Breast epithelium (tissue), 4 donors: ENCODE data around the gene PIAS1. TPM values are rescaled to one million over a fixed set of nuclear protein-coding genes. Genes with fewer than 3 reads are reported as not detected.
"Not testable (repeated sequence)": the region's sequence is repeated elsewhere in the genome, so short reads cannot be mapped to it uniquely, and the experiment has no call there.

Experiments used
- DNase-seq, 2 donors: peaks; one replicate each; pipeline ENCODE4 v3.0.0-alpha.2; 2019; ENCODE audit warnings: low spot score in 2 of 2
- H3K27ac ChIP-seq, 2 donors: fragments of 200-600 bp; sonication (generic) in 1 of 2; one replicate each; pipeline ENCODE4 v1.5.1; 2016 to 2019; ENCODE audit warnings: mild to moderate bottlenecking in 1 of 2
- H3K27me3 ChIP-seq, 2 donors: fragments of 200-600 bp; sonication (generic) in 1 of 2; one replicate each; pipeline versions ENCODE4 v1.5.1 to v1.6.0; 2017 to 2019; ENCODE audit warnings: control low read depth in 1 of 2, mild to moderate bottlenecking in 1 of 2
- H3K36me3 ChIP-seq: fragments of 200-600 bp; one replicate; pipeline ENCODE4 v1.5.1; 2019
- H3K4me1 ChIP-seq, 2 donors: fragments of 200-600 bp; sonication (generic); one replicate each; pipeline ENCODE4 v1.5.1; 2016 to 2019; ENCODE audit warnings: control low read depth in 1 of 2
- H3K4me3 ChIP-seq, 3 donors: fragments of 200-600 bp; sonication (generic); 1 replicate in 2 of 3; 2 replicates in 1 of 3; pipeline ENCODE4 v1.5.1; 2016 to 2019; ENCODE audit warnings: mild to moderate bottlenecking in 3 of 3, moderate library complexity in 2 of 3
- H3K9me3 ChIP-seq, 2 donors: fragments of 200-600 bp; sonication (generic) in 1 of 2; one replicate each; pipeline ENCODE4 v1.5.1; 2016 to 2019; ENCODE audit warnings: control low read depth in 1 of 2
- POLR2A ChIP-seq: fragments of 450-650 bp; IDR thresholded peaks from one replicate; pipeline ENCODE4 v1.6.1; 2016; ENCODE audit warnings: antibody characterized with exemption, mild to moderate bottlenecking, moderate library complexity
- POLR2AphosphoS5 ChIP-seq, 3 donors: sonication (generic); formaldehyde crosslinking; IDR thresholded peaks; one replicate each; pipeline ENCODE4 v1.6.1; 2017; ENCODE audit warnings: antibody characterized with exemption in 3 of 3
- intact Hi-C: fragments of 100-400 bp; cut with DNase I; formaldehyde crosslinking; loops from one replicate; pipeline ENCODE4 v1.15.1; 2023; ENCODE audit warnings: low total_unique reads
- total RNA-seq, 3 donors: library from RNA; depleted of rRNA; stranded (reverse); fragments of >200 nt; gene quantifications; one replicate each; pipeline ENCODE4 v1.1.0, GENCODE V29; 2016
- TF ChIP-seq, protein P1 (sequence below), 3 donors: fragments of 450-650 bp; IDR thresholded peaks; one replicate each; pipeline ENCODE4 v1.5.1; 2016 to 2017; ENCODE audit warnings: antibody characterized with exemption in 3 of 3, mild to moderate bottlenecking in 3 of 3, moderate library complexity in 3 of 3

The PIAS1 gene
- total RNA-seq, 3 donors from 2014 or later, result 43.9 to 77.4 (median 57.1) TPM

GRCh38 chr15:68209272-68209671, 155.2 kb downstream of the PIAS1 start:
- Histone ChIP-seq H3K27me3 (no peaks in the 10 kb centered on the region), H3K27ac (no peak overlapping the region), H3K36me3 (no peaks in the 10 kb centered on the region), H3K4me3 (no peak overlapping the region), H3K4me1 (peaks cover 0 to 9% of the 10 kb centered on the region in 2 donors), H3K9me3 (no peaks in the 10 kb centered on the region)
- no peak for DNase-seq
- no peak for TF ChIP-seq POLR2AphosphoS5 (IDR thresholded peaks at IDR 0.05)
- intact Hi-C loops, result no loop called here

GRCh38 chr15:68209735-68210408, 155.8 kb downstream of the PIAS1 start:
- intact Hi-C loops, result no loop called here
- TF ChIP-seq POLR2A (no peak), POLR2AphosphoS5 (IDR thresholded peaks at IDR 0.05) (no peak)
- TF ChIP-seq, protein P1, sequence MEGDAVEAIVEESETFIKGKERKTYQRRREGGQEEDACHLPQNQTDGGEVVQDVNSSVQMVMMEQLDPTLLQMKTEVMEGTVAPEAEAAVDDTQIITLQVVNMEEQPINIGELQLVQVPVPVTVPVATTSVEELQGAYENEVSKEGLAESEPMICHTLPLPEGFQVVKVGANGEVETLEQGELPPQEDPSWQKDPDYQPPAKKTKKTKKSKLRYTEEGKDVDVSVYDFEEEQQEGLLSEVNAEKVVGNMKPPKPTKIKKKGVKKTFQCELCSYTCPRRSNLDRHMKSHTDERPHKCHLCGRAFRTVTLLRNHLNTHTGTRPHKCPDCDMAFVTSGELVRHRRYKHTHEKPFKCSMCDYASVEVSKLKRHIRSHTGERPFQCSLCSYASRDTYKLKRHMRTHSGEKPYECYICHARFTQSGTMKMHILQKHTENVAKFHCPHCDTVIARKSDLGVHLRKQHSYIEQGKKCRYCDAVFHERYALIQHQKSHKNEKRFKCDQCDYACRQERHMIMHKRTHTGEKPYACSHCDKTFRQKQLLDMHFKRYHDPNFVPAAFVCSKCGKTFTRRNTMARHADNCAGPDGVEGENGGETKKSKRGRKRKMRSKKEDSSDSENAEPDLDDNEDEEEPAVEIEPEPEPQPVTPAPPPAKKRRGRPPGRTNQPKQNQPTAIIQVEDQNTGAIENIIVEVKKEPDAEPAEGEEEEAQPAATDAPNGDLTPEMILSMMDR (IDR thresholded peaks at IDR 0.05), result no peak
- Histone ChIP-seq H3K4me1 (peaks cover 0 to 3% of the 10 kb centered on the region in 2 donors), H3K9me3 (no peaks in the 10 kb centered on the region), H3K36me3 (no peaks in the 10 kb centered on the region), H3K4me3 (no peak overlapping the region), H3K27me3 (no peaks in the 10 kb centered on the region), H3K27ac (no peak overlapping the region)
- peak in 1 of 2 donors; percentile 27 for DNase-seq

DNA sequence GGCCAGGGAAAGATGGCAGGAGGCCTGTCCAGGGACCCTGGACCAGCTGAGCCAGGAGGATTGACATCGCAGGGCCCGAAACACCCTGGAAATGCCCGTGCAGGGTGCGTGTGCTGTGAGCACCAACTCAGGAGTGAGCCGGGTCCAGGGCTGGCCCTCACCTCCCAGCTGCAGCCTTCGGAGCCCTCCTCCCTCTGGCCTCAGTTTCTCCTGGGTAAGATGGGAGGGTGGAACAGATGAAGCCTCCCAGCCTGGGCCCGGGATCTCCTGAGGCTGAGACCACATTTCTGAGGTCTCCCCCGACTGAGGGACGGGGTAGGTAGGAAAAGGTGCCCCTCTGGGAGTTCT, 156.3 kb downstream of the PIAS1 start:
- DNase-seq, result peak in 1 of 2 donors; percentile 20
- Histone ChIP-seq H3K4me3 (peak overlapping the region in 1 of 3 donors; percentile 44), H3K27ac (peak overlapping the region in 1 of 2 donors; percentile 21)

DNA sequence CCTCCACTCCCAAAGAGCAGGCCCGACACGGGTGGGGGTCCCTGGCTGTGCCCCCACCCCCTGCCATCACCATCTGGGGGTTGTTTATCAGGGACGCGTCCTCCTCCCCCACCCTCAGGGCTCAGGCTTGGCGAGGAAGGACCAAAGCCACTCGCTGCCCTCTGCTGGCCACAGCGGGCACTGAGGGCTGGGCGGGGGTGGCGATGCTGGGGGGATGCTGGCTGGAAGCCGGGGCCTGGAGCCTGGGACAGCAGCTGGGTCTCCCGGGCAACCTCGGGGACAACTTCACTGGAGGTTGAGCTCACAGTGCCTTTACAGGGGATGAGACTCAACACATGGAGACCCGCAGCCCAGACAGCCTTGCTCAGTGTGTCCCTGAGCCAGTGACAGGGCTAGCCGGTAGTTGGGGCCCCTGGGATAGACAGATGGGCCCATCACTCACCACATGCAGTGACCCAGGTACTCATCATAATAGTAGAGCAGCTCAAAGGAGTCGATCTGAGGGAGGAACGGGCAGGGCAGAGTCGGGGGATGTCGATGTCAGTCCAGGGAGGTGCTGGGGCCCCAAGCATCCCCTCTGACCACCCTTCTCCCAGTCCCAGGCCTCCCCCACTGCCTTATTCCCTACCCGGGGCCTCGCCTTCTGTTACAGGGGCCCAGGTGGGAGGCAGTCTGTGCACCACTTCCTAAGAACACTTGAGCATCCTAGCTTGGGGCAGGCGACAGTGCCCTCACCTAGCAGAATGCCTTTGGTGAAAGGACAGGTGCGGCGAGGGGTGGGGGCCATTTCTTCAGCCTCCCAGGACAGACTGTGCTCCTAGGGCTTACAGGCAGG, 156.9 kb downstream of the PIAS1 start:
- TF ChIP-seq POLR2A, result no peak
- TF ChIP-seq POLR2AphosphoS5 (IDR thresholded peaks at IDR 0.05), result no peak
- TF ChIP-seq, protein P1 (IDR thresholded peaks at IDR 0.05), result peak; percentile 63 to 74 (median 71)
- Histone ChIP-seq H3K27me3 (no peaks in the 10 kb centered on the region), H3K36me3 (no peaks in the 10 kb centered on the region), H3K27ac (peak overlapping the region in 1 of 2 donors; percentile 21), H3K9me3 (no peaks in the 10 kb centered on the region), H3K4me1 (no peaks in the 10 kb centered on the region), H3K4me3 (peak overlapping the region in 1 of 3 donors; percentile 44)
- intact Hi-C loops, result no loop called here
- peak in 1 of 2 donors; percentile 61 for DNase-seq

More for the DNA sequence above, 156.3 kb downstream of the PIAS1 start:
- intact Hi-C loops, result no loop called here
- no peaks in the 10 kb centered on the region for H3K27me3 ChIP-seq
- no peaks in the 10 kb centered on the region for H3K4me1 ChIP-seq
- no peaks in the 10 kb centered on the region for H3K36me3 ChIP-seq
- H3K9me3 ChIP-seq, result no peaks in the 10 kb centered on the region
- no peak for TF ChIP-seq POLR2A
- TF ChIP-seq, protein P1 (IDR thresholded peaks at IDR 0.05), result no peak
- no peak for TF ChIP-seq POLR2AphosphoS5 (IDR thresholded peaks at IDR 0.05)

GRCh38 chr15:68211656-68212320, 157.7 kb downstream of the PIAS1 start:
- Histone ChIP-seq H3K27ac (no peak overlapping the region), H3K4me1 (no peaks in the 10 kb centered on the region), H3K4me3 (no peak overlapping the region), H3K9me3 (no peaks in the 10 kb centered on the region), H3K27me3 (no peaks in the 10 kb centered on the region), H3K36me3 (no peaks in the 10 kb centered on the region)
- TF ChIP-seq POLR2A, result no peak
- TF ChIP-seq, protein P1 (IDR thresholded peaks at IDR 0.05), result no peak
- intact Hi-C loops, result no loop called here
- DNase-seq, result peak in 1 of 2 donors; percentile 47

GRCh38 chr15:68213491-68213845, 159.4 kb downstream of the PIAS1 start:
- H3K9me3 ChIP-seq, H3K4me3 ChIP-seq, H3K27ac ChIP-seq, DNase-seq, intact Hi-C loops, H3K27me3 ChIP-seq, H3K36me3 ChIP-seq, H3K4me1 ChIP-seq: not testable (repeated sequence)
